ENCODE data around the gene PRKAR1B. TPM values are rescaled to one million over a fixed set of nuclear protein-coding genes. Genes with fewer than 3 reads are reported as not detected.

The PRKAR1B gene
- total RNA-seq, 1 experiment from 2014 or later, result 43.3 TPM

DNA sequence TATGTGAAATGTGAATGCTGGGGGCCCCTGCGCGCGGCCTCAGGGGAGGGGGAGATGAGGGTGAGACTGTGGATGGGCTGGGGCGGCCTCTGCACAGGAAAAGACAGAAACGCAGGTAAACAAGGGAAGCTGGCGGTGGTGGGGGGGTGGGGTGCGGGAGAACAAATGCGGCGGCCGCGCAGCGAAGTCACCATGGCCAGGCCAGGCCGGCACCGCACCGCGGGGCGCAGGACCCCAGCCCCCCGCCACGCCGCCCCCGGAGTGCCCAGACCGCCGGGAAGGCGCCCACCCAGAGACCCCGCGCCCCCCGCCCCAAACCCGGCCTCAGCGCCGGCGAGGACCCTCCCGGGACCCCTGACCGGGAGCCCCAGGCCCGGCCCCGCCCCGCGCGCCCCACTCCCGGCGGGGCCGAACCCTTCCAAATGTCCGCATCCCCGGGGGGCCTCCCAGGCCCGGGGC is 15.1 kb downstream of the PRKAR1B start:
- Histone ChIP-seq H2AK5ac (ENCODE audit: insufficient read length, low read length) (no peak overlapping the region), H4K5ac (ENCODE audit: insufficient read length, low read depth, low read length) (no peak overlapping the region), H2BK120ac (ENCODE audit: low read depth, low read length, poor library complexity, severe bottlenecking) (no peak overlapping the region), H3K4me1 (ENCODE audit: insufficient read depth, low read length) (no peaks in the 10 kb centered on the region), H4K8ac (replicated peaks; ENCODE audit: insufficient read length, low read depth, low read length) (no peak overlapping the region), H3K56ac (ENCODE audit: insufficient read length, low read depth, low read length) (no peak overlapping the region), H3K9me3 (ENCODE audit: control insufficient read depth, low read depth, low read length) (no peaks in the 10 kb centered on the region), H3K9ac (ENCODE audit: extremely low read depth, insufficient read length, low read length) (no peak overlapping the region), H2BK20ac (ENCODE audit: low read depth, low read length, poor library complexity, severe bottlenecking) (no peak overlapping the region), H2AFZ (ENCODE audit: low read length) (no peak overlapping the region), H3K14ac (ENCODE audit: insufficient read depth, low read length) (0 out of 2 replicates have a peak overlapping the region, but pooled peaks have one; percentile 1), H3K4ac (ENCODE audit: low read depth, low read length) (no peak overlapping the region), H3T11ph (ENCODE audit: low read length) (no peak overlapping the region), H3K79me1 (ENCODE audit: insufficient read depth, low read depth, low read length, poor library complexity, severe bottlenecking) (peaks cover 9% of the 10 kb centered on the region), H2BK5ac (ENCODE audit: insufficient read length, low read length) (no peak overlapping the region), H2BK15ac (ENCODE audit: low read depth, low read length) (no peak overlapping the region), H4K91ac (ENCODE audit: insufficient read length, low read depth, low read length) (no peak overlapping the region), H3K79me2 (ENCODE audit: insufficient read depth, low read length) (no peaks in the 10 kb centered on the region; the same call in 1 of the 2 replicates), H2BK12ac (ENCODE audit: insufficient read length, low read depth, low read length) (no peak overlapping the region), H3K4me2 (ENCODE audit: insufficient read depth, insufficient read length, low read length) (no peak overlapping the region), H4K20me1 (ENCODE audit: control insufficient read depth, insufficient read depth, insufficient read length) (no peaks in the 10 kb centered on the region), H3K27ac (ENCODE audit: insufficient read length, low read depth, low read length) (no peak overlapping the region), H3K23ac (ENCODE audit: insufficient read length, low read depth, low read length) (no peak overlapping the region), H3K23me2 (ENCODE audit: insufficient read length, low read depth, low read length, poor library complexity, severe bottlenecking) (peaks cover 3% of the 10 kb centered on the region), H3K18ac (ENCODE audit: insufficient read length, low read depth, low read length) (no peak overlapping the region), H3K27me3 (ENCODE audit: insufficient read depth, low read length) (no peaks in the 10 kb centered on the region)
- no peak overlapping the region for H3K4me3 Mint-ChIP-seq
- H3K27me3 Mint-ChIP-seq (ENCODE audit: low read depth), result peaks cover 4% of the 10 kb centered on the region
- peaks cover 0 to under 1% of the 10 kb centered on the region in 2 experiments; a peak in 2 of 5 replicates for H3K9me3 Mint-ChIP-seq
- DNase-seq, result no peak
- no peak for TF ChIP-seq CTCF (conservative IDR thresholded peaks at IDR 0.05)
- peaks cover 5 to 17% of the 10 kb centered on the region in 2 experiments for H3K4me1 Mint-ChIP-seq
- no CpG with 5 or more reads among the region's 44 CpGs for WGBS (ENCODE audit: extremely low coverage, insufficient read length, low lambda C conversion rate)
- peaks cover 22 to 30% (median 27%) of the 10 kb centered on the region in 3 experiments for H3K36me3 Mint-ChIP-seq (ENCODE audit: insufficient read depth in 1 of 3, low read depth in 3 of 3)
- H3K27ac Mint-ChIP-seq, result no peak overlapping the region
